SU-DHL-6 (cell line): Measurements from ENCODE around the gene RASD2.

ENCODE experiments used
- H2AFZ ChIP-seq: fragments of 200-600 bp; sonication (generic); 2 replicates; pipeline ENCODE4 v1.6.1; 2014; ENCODE audit warnings: low read depth, mild to moderate bottlenecking, moderate library complexity, mixed read lengths, antibody characterized with exemption, low read length; ENCODE audit not compliant: severe bottlenecking
- H3F3A ChIP-seq: fragments of 200-600 bp; shearing (Covaris generic); 2 replicates; pipeline ENCODE4 v1.6.0; 2016; ENCODE audit warnings: antibody characterized with exemption, mild to moderate bottlenecking; ENCODE audit not compliant: insufficient read depth
- H3K27ac ChIP-seq: fragments of 200-600 bp; sonication (generic); 2 replicates; pipeline ENCODE4 v1.5.1; 2016; ENCODE audit warnings: low read depth, mild to moderate bottlenecking, low read length, moderate library complexity, mixed read lengths
- H3K27me3 ChIP-seq: fragments of 200-600 bp; sonication (generic), shearing (Covaris generic); 2 replicates; pipeline ENCODE4 v1.6.0; 2014; ENCODE audit warnings: mild to moderate bottlenecking, low read length
- H3K36me3 ChIP-seq: fragments of 200-600 bp; sonication (generic); 2 replicates; pipeline ENCODE4 v1.6.1; 2014; ENCODE audit warnings: mild to moderate bottlenecking, low read length, mixed read lengths
- H3K4me2 ChIP-seq: fragments of 300-600, 200-600 bp; shearing (Covaris generic), sonication (generic); 2 replicates; pipeline ENCODE4 v1.6.0; 2014; ENCODE audit warnings: low read length, low read depth, mild to moderate bottlenecking; ENCODE audit not compliant: poor library complexity, severe bottlenecking
- H3K4me3 ChIP-seq: fragments of 200-600 bp; sonication (generic); 2 replicates; pipeline ENCODE4 v1.5.1; 2014; ENCODE audit warnings: antibody characterized with exemption, low read length, mild to moderate bottlenecking, mixed read lengths; ENCODE audit not compliant: insufficient read depth, poor library complexity, severe bottlenecking
- H3K79me2 ChIP-seq: fragments of 200-600 bp; sonication (generic); 2 replicates; pipeline ENCODE4 v1.6.1; 2014; ENCODE audit warnings: mild to moderate bottlenecking, low read length, moderate library complexity; ENCODE audit not compliant: insufficient read depth
- H3K9ac ChIP-seq: fragments of 200-600 bp; sonication (generic); 2 replicates; pipeline ENCODE4 v1.7.0; 2014; ENCODE audit warnings: mild to moderate bottlenecking, low read length
- H3K9me2 ChIP-seq: fragments of 200-600 bp; sonication (generic); replicated peaks from 2 replicates; pipeline ENCODE4 v1.6.1; 2014; ENCODE audit warnings: low read length; ENCODE audit not compliant: insufficient read depth
- H3K9me3 ChIP-seq: fragments of 200-600 bp; sonication (generic); 2 replicates; pipeline ENCODE4 v1.6.1; 2014; ENCODE audit warnings: low read length, mixed read lengths; ENCODE audit not compliant: insufficient read depth
- H4K20me1 ChIP-seq: fragments of 200-600 bp; sonication (generic); 2 replicates; pipeline ENCODE4 v1.6.1; 2014; ENCODE audit warnings: low read depth, mild to moderate bottlenecking, antibody characterized with exemption, low read length, moderate library complexity, mixed read lengths
- EZH2phosphoT487 ChIP-seq: fragments of 200-600 bp; sonication (generic), shearing (Covaris generic); conservative IDR thresholded peaks from 2 replicates; pipeline ENCODE4 v1.6.1; 2018; ENCODE audit warnings: mild to moderate bottlenecking, antibody characterized with exemption, low read length, moderate library complexity, mixed read lengths
- TF ChIP-seq, protein P1 (sequence below): fragments of 200-600 bp; sonication (generic); IDR thresholded peaks from one replicate; pipeline ENCODE4 v1.5.1; 2017; ENCODE audit warnings: antibody characterized with exemption, mild to moderate bottlenecking, low read length, moderate library complexity; ENCODE audit not compliant: insufficient read depth, poor library complexity, severe bottlenecking

The RASD2 gene

DNA sequence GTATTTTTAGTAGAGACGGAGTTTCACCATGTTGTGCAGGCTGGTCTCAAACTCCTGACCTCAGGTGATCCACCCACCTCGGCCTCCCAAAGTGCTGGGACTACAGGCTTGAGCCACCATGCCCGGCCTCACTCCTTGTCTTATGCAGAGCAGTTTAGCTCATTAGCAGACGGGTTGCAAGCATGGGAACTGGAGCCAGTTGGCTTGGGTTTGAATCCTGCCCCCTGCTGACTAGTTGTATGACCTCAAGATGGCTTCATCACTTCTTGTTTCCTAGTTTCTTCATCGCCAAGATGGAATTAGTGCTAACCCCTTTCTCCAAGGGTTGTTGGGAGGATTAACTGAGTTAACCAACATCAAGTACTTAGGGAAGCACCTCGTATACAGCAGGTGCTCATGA, 23.4 kb upstream of the RASD2 start:
- H3K4me2 ChIP-seq: no peak overlapping the region
- H3K27ac ChIP-seq: no peak overlapping the region
- H3K79me2 ChIP-seq: no peaks in the 10 kb centered on the region
- H2AFZ ChIP-seq: no peak overlapping the region
- no peaks in the 10 kb centered on the region for H3K27me3 ChIP-seq
- no peaks in the 10 kb centered on the region for H4K20me1 ChIP-seq
- no peaks in the 10 kb centered on the region for H3F3A ChIP-seq
- H3K9me2 ChIP-seq: no peaks in the 10 kb centered on the region
- H3K4me3 ChIP-seq: no peak overlapping the region
- no peaks in the 10 kb centered on the region for H3K36me3 ChIP-seq
- H3K9me3 ChIP-seq: no peaks in the 10 kb centered on the region
- no peak overlapping the region for H3K9ac ChIP-seq
- TF ChIP-seq EZH2phosphoT487: no peak
- TF ChIP-seq, protein P1, sequence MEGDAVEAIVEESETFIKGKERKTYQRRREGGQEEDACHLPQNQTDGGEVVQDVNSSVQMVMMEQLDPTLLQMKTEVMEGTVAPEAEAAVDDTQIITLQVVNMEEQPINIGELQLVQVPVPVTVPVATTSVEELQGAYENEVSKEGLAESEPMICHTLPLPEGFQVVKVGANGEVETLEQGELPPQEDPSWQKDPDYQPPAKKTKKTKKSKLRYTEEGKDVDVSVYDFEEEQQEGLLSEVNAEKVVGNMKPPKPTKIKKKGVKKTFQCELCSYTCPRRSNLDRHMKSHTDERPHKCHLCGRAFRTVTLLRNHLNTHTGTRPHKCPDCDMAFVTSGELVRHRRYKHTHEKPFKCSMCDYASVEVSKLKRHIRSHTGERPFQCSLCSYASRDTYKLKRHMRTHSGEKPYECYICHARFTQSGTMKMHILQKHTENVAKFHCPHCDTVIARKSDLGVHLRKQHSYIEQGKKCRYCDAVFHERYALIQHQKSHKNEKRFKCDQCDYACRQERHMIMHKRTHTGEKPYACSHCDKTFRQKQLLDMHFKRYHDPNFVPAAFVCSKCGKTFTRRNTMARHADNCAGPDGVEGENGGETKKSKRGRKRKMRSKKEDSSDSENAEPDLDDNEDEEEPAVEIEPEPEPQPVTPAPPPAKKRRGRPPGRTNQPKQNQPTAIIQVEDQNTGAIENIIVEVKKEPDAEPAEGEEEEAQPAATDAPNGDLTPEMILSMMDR: no peak

DNA sequence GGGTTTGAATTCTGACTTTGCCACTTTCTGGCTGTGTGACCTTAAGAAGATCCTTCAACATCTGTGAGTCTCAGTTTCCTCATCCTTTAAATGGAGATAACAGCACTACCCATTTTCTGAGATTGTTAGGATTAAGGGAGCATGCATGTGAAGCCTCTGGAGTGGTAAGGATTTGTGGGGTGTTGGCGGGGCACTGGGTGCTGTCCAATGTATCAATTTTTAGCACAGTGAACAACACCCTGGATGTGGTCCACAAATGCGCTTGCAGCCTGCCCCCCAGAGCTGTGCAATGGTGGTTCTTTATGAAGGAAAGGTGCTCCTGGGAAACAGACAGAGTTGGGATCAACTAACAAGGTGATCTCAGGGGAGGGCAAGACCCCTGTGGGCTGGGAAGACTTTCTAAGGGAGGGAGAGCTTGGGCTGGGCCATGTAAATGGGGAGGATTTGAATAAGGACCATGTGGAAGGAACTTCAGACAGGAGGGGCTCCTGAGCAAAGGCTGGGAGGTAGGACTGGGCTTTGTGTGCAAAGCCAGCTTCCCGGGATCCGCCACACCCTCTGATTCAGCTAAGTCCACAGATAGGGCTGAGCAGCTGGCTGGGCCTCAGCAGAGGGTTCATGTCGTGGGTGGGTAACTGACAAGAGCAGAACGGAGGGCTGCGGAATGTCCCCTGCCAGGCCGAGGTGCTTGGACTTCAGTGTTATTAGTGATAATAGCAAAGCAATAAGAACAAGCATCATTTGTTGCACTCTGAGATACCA, 22.7 kb upstream of the RASD2 start:
- no peaks in the 10 kb centered on the region for H4K20me1 ChIP-seq
- no peaks in the 10 kb centered on the region for H3F3A ChIP-seq
- H3K27ac ChIP-seq: no peak overlapping the region
- H3K9ac ChIP-seq: no peak overlapping the region
- H3K9me2 ChIP-seq: no peaks in the 10 kb centered on the region
- H3K27me3 ChIP-seq: no peaks in the 10 kb centered on the region
- no peak overlapping the region for H3K4me3 ChIP-seq
- no peaks in the 10 kb centered on the region for H3K9me3 ChIP-seq
- no peaks in the 10 kb centered on the region for H3K79me2 ChIP-seq
- no peak overlapping the region for H3K4me2 ChIP-seq
- H2AFZ ChIP-seq: no peak overlapping the region
- TF ChIP-seq EZH2phosphoT487: no peak
- TF ChIP-seq, protein P1: no peak
- no peaks in the 10 kb centered on the region for H3K36me3 ChIP-seq

DNA sequence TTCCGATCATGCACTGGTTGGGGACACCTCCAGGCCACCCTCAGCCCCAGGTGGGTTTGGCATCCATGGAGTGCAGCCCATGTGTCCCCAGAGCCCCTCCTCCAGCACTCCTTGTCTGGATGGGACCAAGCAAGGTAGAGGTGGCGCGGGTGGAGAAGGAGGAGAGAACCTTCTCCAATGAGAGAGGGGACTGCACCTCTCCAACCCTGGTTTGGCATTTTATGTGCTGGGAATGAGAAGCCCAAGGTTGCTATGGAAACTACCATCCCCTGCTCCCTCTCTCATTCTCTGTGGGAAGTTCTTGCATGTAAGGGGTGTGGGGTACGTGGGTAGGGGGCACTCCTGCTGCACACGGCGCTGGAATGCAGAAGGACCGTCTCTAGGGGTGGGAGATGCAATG, 21.8 kb upstream of the RASD2 start:
- Histone ChIP-seq H3K9me3 (no peaks in the 10 kb centered on the region), H3K27me3 (no peaks in the 10 kb centered on the region), H4K20me1 (no peaks in the 10 kb centered on the region), H3K36me3 (no peaks in the 10 kb centered on the region), H3K9ac (no peak overlapping the region), H3K79me2 (no peaks in the 10 kb centered on the region), H3K9me2 (no peaks in the 10 kb centered on the region), H3K4me2 (no peak overlapping the region), H3K27ac (no peak overlapping the region), H3F3A (no peaks in the 10 kb centered on the region), H2AFZ (no peak overlapping the region), H3K4me3 (no peak overlapping the region)
- no peak for TF ChIP-seq EZH2phosphoT487
- TF ChIP-seq, protein P1: no peak
